ENCODE results near the gene MLYCD.

- TF ChIP-seq CTCF (IDR thresholded peaks at IDR 0.05) (no peak), POLR2A (IDR thresholded peaks at IDR 0.05) (no peak)
Measured at GRCh38 chr16:83929811-83930555, 31.1 kb downstream of the MLYCD start.

Data from right lobe of liver (tissue), 4 donors.